SW 1271 (cell line): ENCODE data around the gene ATAD3C.
"Not testable (repeated sequence)": the region's sequence is repeated elsewhere in the genome, so short reads cannot be mapped to it uniquely, and the experiment has no call there.

Experiments
- DNase-seq, 2 experiments: peaks; one replicate each; lab custom pipeline; 2025; lab: John Stamatoyannopoulos, UW

The ATAD3C gene

GRCh38 chr1:1510912-1511532, 61.5 kb downstream of the ATAD3C start:
- DNase-seq = peak; percentile 13 to 34

- peak; percentile 71 to 87 for DNase-seq
Measured at GRCh38 chr1:1511533-1512285, 62.2 kb downstream of the ATAD3C start, which contains the start of gene ATAD3A. Gene ATAD3A, plus strand, starts transcription at chr1:1512162. Its CDS starts 107 bp downstream, at chr1:1512269.

DNA sequence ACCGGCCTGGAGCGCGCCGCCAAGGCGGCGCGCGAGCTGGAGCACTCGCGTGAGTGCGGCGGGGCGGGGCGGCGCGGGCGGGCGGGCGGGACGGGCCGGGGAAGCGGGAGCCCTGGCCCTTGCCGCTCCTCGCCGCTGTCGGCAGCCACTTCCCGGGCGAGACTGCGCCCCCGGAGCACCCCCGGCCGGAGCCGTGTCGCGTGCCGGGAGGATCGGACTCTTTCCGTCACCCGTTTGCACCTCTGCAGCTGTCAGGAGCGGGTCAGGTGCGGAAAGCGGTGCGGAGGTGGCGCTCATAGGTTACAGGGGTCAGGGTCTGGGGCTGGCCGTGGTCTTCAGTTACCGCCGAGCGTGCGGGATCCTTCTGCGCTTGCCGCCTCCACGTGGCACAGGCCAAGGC, 62.9 kb downstream of the ATAD3C start:
- not testable (repeated sequence) for DNase-seq

DNA sequence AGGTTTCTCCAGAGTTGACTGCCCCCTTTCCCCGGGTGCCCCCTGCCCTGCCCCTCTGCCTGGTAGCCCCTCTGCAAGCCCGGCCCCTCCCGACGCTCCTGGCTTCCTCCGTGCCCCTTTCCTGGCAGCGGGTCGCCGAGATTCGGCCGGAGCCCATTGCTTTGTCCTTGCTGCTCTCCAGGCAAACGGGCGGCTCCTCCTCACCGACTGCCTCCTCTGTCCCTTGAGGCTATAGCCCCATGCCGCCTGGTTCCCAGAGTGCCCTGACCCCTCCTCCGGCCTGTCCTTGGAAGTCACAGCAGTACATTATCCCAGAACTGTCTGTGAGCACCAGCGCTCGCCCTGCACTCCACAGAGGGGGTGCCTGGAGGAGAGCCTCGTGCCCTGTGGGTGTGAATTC, 64.2 kb downstream of the ATAD3C start:
- DNase-seq = not testable (repeated sequence)

GRCh38 chr1:1514376-1514775, 64.9 kb downstream of the ATAD3C start:
- not testable (repeated sequence) for DNase-seq

DNA sequence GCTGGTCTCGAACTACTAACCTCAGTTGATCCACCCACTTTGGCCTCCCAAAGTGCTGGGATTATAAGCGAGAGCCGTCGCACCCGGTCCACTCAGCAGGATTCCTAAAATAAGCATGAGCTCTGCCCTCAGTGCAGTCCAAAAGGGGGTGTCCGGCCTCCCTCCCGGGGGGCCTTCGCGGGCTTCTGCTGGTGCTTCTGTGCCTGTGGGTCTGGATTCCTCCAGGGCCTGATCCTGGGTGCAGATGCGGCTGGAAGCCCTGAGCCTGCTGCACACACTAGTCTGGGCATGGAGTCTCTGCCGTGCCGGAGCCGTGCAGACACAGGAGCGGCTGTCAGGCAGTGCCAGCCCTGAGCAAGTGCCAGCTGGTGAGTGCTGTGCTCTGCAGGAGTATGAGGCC, 67.4 kb downstream of the ATAD3C start:
- DNase-seq = not testable (repeated sequence)

- no peak for DNase-seq
Measured at GRCh38 chr1:1517973-1518620, 68.6 kb downstream of the ATAD3C start.

DNA sequence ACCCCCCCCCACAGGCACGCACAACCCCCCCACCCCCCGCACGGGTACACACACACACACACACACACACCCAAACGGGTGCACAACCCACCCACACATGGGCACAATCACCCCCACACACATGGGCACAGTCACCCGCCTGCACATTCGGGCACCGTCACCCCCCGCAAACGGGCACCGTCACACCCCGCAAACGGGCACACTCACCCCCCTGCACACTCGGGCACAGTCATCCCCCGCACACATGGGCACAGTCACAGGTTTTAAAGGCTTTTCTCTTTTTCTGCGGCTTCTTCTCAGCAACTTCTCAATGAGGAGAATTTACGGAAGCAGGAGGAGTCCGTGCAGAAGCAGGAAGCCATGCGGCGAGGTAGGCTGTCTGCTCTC, 69.1 kb downstream of the ATAD3C start:
- not testable (repeated sequence) for DNase-seq
